ENCODE data around the gene MSANTD1.

Gene MSANTD1

DNA sequence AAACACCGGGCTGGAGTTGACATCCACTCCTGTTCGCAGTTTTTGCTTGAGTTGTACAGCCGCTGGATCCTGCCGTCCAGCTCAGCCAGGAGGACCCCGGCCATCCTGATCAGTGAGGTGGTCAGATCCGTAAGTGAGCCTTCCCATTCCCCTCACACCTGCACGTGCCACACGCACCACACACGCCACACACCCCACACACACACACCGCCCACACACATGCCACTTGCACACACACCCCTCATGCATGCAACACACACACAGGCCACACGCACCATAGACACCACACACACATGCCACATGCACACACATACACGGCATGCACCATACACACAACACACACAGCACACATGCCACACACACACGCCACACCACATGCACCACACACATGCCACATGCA, 20.1 kb upstream of the MSANTD1 start:
- TF ChIP-seq OSR1 (CRISPR knock-in tag; IDR thresholded peaks at IDR 0.05) (no peak), ZFP3 (CRISPR knock-in tag; IDR thresholded peaks at IDR 0.05) (no peak), BACH2 (CRISPR knock-in tag; IDR thresholded peaks at IDR 0.05; ENCODE audit: borderline replicate concordance) (no peak), RARB (CRISPR knock-in tag; IDR thresholded peaks at IDR 0.05) (no peak), TOX (CRISPR knock-in tag; IDR thresholded peaks at IDR 0.05; ENCODE audit: borderline replicate concordance) (no peak), ZC3H10 (CRISPR knock-in tag; IDR thresholded peaks at IDR 0.05) (no peak), ZNF8 (CRISPR knock-in tag; IDR thresholded peaks at IDR 0.05) (no peak), TCF4 (CRISPR knock-in tag; IDR thresholded peaks at IDR 0.05; ENCODE audit: borderline replicate concordance) (no peak), SNAI2 (CRISPR knock-in tag; IDR thresholded peaks at IDR 0.05) (no peak)
- TF ChIP-seq, protein P1, sequence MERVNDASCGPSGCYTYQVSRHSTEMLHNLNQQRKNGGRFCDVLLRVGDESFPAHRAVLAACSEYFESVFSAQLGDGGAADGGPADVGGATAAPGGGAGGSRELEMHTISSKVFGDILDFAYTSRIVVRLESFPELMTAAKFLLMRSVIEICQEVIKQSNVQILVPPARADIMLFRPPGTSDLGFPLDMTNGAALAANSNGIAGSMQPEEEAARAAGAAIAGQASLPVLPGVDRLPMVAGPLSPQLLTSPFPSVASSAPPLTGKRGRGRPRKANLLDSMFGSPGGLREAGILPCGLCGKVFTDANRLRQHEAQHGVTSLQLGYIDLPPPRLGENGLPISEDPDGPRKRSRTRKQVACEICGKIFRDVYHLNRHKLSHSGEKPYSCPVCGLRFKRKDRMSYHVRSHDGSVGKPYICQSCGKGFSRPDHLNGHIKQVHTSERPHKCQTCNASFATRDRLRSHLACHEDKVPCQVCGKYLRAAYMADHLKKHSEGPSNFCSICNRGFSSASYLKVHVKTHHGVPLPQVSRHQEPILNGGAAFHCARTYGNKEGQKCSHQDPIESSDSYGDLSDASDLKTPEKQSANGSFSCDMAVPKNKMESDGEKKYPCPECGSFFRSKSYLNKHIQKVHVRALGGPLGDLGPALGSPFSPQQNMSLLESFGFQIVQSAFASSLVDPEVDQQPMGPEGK (CRISPR knock-in tag; IDR thresholded peaks at IDR 0.05; ENCODE audit: borderline replicate concordance), result no peak
- TF ChIP-seq, protein P2, sequence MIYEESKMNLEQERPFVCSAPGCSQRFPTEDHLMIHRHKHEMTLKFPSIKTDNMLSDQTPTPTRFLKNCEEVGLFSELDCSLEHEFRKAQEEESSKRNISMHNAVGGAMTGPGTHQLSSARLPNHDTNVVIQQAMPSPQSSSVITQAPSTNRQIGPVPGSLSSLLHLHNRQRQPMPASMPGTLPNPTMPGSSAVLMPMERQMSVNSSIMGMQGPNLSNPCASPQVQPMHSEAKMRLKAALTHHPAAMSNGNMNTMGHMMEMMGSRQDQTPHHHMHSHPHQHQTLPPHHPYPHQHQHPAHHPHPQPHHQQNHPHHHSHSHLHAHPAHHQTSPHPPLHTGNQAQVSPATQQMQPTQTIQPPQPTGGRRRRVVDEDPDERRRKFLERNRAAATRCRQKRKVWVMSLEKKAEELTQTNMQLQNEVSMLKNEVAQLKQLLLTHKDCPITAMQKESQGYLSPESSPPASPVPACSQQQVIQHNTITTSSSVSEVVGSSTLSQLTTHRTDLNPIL (CRISPR knock-in tag; IDR thresholded peaks at IDR 0.05; ENCODE audit: low read depth), result no peak
- TF ChIP-seq, protein P3, sequence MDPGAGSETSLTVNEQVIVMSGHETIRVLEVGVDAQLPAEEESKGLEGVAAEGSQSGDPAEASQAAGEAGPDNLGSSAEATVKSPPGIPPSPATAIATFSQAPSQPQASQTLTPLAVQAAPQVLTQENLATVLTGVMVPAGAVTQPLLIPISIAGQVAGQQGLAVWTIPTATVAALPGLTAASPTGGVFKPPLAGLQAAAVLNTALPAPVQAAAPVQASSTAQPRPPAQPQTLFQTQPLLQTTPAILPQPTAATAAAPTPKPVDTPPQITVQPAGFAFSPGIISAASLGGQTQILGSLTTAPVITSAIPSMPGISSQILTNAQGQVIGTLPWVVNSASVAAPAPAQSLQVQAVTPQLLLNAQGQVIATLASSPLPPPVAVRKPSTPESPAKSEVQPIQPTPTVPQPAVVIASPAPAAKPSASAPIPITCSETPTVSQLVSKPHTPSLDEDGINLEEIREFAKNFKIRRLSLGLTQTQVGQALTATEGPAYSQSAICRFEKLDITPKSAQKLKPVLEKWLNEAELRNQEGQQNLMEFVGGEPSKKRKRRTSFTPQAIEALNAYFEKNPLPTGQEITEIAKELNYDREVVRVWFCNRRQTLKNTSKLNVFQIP (CRISPR knock-in tag; IDR thresholded peaks at IDR 0.05; ENCODE audit: borderline replicate concordance, low read depth), result no peak
- no peak for ATAC-seq

DNA sequence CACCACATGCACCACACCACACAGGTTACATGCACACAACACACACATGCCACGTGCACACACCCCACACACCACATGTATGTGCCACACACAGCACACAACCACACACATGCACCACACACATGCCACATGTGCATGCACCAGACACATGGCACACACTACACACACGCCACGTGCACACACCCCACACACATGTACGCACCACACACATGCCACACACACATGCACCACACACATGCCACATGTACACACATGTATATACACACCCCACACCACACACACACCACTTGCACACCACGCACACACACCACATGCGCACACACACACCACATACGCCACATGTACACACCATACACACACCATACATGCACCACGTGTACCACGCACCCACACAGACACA, 19.6 kb upstream of the MSANTD1 start:
- TF ChIP-seq ISL1 (CRISPR knock-in tag; IDR thresholded peaks at IDR 0.05) (no peak), ZFP30 (CRISPR knock-in tag; IDR thresholded peaks at IDR 0.05) (no peak), ZC3H10 (CRISPR knock-in tag; IDR thresholded peaks at IDR 0.05) (no peak), ZNF565 (CRISPR knock-in tag; conservative IDR thresholded peaks at IDR 0.05; ENCODE audit: low read depth) (no peak), CSDC2 (CRISPR knock-in tag; IDR thresholded peaks at IDR 0.05) (no peak), ARNTL (CRISPR knock-in tag; IDR thresholded peaks at IDR 0.05; ENCODE audit: borderline replicate concordance, low read depth) (no peak), ZNF70 (CRISPR knock-in tag; IDR thresholded peaks at IDR 0.05) (no peak), OSR1 (CRISPR knock-in tag; IDR thresholded peaks at IDR 0.05) (no peak), SNAI2 (CRISPR knock-in tag; IDR thresholded peaks at IDR 0.05) (no peak), PPARA (CRISPR knock-in tag; IDR thresholded peaks at IDR 0.05; ENCODE audit: borderline replicate concordance) (no peak), ESRRG (CRISPR knock-in tag; IDR thresholded peaks at IDR 0.05) (no peak), ZNF8 (CRISPR knock-in tag; IDR thresholded peaks at IDR 0.05) (no peak)
- TF ChIP-seq, protein P3 (CRISPR knock-in tag; IDR thresholded peaks at IDR 0.05; ENCODE audit: borderline replicate concordance, low read depth), result no peak
- TF ChIP-seq, protein P4, sequence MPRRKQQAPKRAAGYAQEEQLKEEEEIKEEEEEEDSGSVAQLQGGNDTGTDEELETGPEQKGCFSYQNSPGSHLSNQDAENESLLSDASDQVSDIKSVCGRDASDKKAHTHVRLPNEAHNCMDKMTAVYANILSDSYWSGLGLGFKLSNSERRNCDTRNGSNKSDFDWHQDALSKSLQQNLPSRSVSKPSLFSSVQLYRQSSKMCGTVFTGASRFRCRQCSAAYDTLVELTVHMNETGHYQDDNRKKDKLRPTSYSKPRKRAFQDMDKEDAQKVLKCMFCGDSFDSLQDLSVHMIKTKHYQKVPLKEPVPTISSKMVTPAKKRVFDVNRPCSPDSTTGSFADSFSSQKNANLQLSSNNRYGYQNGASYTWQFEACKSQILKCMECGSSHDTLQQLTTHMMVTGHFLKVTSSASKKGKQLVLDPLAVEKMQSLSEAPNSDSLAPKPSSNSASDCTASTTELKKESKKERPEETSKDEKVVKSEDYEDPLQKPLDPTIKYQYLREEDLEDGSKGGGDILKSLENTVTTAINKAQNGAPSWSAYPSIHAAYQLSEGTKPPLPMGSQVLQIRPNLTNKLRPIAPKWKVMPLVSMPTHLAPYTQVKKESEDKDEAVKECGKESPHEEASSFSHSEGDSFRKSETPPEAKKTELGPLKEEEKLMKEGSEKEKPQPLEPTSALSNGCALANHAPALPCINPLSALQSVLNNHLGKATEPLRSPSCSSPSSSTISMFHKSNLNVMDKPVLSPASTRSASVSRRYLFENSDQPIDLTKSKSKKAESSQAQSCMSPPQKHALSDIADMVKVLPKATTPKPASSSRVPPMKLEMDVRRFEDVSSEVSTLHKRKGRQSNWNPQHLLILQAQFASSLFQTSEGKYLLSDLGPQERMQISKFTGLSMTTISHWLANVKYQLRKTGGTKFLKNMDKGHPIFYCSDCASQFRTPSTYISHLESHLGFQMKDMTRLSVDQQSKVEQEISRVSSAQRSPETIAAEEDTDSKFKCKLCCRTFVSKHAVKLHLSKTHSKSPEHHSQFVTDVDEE (CRISPR knock-in tag; IDR thresholded peaks at IDR 0.05), result no peak
- TF ChIP-seq, protein P5, sequence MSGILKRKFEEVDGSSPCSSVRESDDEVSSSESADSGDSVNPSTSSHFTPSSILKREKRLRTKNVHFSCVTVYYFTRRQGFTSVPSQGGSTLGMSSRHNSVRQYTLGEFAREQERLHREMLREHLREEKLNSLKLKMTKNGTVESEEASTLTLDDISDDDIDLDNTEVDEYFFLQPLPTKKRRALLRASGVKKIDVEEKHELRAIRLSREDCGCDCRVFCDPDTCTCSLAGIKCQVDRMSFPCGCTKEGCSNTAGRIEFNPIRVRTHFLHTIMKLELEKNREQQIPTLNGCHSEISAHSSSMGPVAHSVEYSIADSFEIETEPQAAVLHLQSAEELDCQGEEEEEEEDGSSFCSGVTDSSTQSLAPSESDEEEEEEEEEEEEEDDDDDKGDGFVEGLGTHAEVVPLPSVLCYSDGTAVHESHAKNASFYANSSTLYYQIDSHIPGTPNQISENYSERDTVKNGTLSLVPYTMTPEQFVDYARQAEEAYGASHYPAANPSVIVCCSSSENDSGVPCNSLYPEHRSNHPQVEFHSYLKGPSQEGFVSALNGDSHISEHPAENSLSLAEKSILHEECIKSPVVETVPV (CRISPR knock-in tag; IDR thresholded peaks at IDR 0.05), result no peak
- no peak for ATAC-seq

All from SK-N-SH treated with all-trans-retinoic acid at 6 μM for 48 hours (cell line).